H1 (cell line): ENCODE results near the gene HS6ST3. TPM values are rescaled to one million over a fixed set of nuclear protein-coding genes. Genes with fewer than 3 reads are reported as not detected.

ENCODE experiments used
- ASH2L ChIP-seq: fragments of 200-600, 300-600 bp; sonication (generic); IDR thresholded peaks from one replicate; pipeline ENCODE4 v1.7.1; 2017; ENCODE audit warnings: low read length
- CHD1 ChIP-seq: IDR thresholded peaks from 2 replicates; pipeline ENCODE4 v1.6.1; 2012; ENCODE audit warnings: low read depth, low read length, improper control_type of control experiment
- GABPA ChIP-seq: IDR thresholded peaks from 2 replicates; pipeline ENCODE4 v1.6.1; 2011; ENCODE audit warnings: mild to moderate bottlenecking, low read length, moderate library complexity, borderline replicate concordance; ENCODE audit not compliant: insufficient read depth
- KDM1A ChIP-seq: fragments of 200-600, 300-600 bp; sonication (generic); IDR thresholded peaks from 2 replicates; pipeline ENCODE4 v1.7.1; 2016; ENCODE audit warnings: mild to moderate bottlenecking, low read length, borderline replicate concordance
- POLR2AphosphoS5 ChIP-seq: IDR thresholded peaks from 2 replicates; pipeline ENCODE4 v1.6.1; 2011; ENCODE audit warnings: low read depth, low read length
- RBBP5 ChIP-seq: IDR thresholded peaks from 2 replicates; pipeline ENCODE4 v1.7.1; 2012; ENCODE audit warnings: low read depth, mild to moderate bottlenecking, inconsistent platforms, low read length, moderate library complexity, borderline replicate concordance
- RNF2 ChIP-seq: fragments of 200-900, 300-1000 bp; sonication (generic); IDR thresholded peaks from 2 replicates; pipeline ENCODE4 v1.7.1; 2016; ENCODE audit warnings: borderline replicate concordance, low read depth, mild to moderate bottlenecking, antibody characterized with exemption, low read length; ENCODE audit not compliant: poor library complexity, severe bottlenecking; ENCODE audit errors: missing control alignments
- SRF ChIP-seq: IDR thresholded peaks from 2 replicates; pipeline ENCODE4 v1.6.1; 2011; ENCODE audit warnings: mild to moderate bottlenecking, low read depth, low read length, moderate library complexity
- TBP ChIP-seq: IDR thresholded peaks from 2 replicates; pipeline ENCODE4 v1.6.1; 2011; ENCODE audit warnings: low read depth, low read length, improper control_type of control experiment
- polyA plus RNA-seq, 7 experiments: library from polyadenylated mRNA; depleted of rRNA in 3 of 7; stranded (reverse) in 5 of 7; unstranded in 2 of 7; fragments of >200 nt in 5 of 7; fragments of 200-250 nt in 2 of 7; gene quantifications; 1 replicate in 5 of 7; 2 replicates in 1 of 7; 4 replicates in 1 of 7; pipeline versions ENCODE4 v1.2.1 to v1.2.3, GENCODE V29; 2011 to 2013; ENCODE audit warnings: missing spikeins in 2 of 7, mixed read lengths in 2 of 7
- total RNA-seq: library from RNA; stranded (reverse); fragmentation: NEBNext Ultra II Directional; extraction: Animal tissue kit (Norgen Biotek cat#: 25700); gene quantifications from 2 replicates; pipeline ENCODE4 v1.2.1, GENCODE V29; 2021
- TF ChIP-seq, protein P1 (sequence below): fragments of 300-600 bp; sonication (generic); IDR thresholded peaks from 2 replicates; pipeline ENCODE4 v1.7.1; 2012; ENCODE audit warnings: low read length, moderate library complexity, mild to moderate bottlenecking, inconsistent platforms; ENCODE audit not compliant: insufficient replicate concordance

The HS6ST3 gene
- total and polyA plus RNA-seq, 2 of the 8 experiments (the other 6 are each of a cell fraction or from before 2014, with no cell fraction given) = 0.45 to 1.2 TPM

DNA sequence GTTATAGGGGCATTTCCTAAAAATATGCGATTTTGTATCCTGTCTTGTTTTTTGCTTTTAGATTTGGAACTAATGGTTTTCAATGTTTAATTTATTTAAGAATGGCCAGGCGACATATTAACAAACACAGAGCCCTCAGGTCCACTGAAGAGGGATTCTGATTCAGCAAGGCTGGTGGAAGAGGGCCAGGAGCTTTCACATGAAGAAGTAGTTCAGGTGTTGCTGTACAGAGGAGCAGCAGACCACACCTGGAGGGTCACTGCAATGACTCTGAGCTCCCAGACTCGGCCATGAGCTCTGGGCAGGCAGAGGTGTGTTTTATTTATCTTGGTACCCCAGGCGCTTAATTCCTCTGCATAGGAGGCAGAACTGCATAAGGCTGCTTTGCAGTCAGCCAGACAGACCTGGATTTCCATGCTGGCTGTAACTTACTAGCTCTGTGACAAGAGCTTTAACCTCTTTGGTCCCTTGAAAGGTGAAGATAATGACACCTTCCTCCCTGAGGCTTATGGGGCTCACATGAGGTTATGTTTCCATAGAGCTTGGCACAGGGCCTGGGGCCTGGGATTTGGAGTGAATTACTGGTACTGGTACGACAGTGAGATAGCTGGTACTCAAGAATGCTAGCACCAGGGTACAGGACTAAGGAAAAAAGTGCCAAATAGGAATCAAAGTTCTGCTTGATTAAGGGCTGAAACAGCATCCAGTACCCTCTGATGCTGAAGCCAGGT lies 719.6 kb downstream of the HS6ST3 start (continued):
- TF ChIP-seq, protein P1, sequence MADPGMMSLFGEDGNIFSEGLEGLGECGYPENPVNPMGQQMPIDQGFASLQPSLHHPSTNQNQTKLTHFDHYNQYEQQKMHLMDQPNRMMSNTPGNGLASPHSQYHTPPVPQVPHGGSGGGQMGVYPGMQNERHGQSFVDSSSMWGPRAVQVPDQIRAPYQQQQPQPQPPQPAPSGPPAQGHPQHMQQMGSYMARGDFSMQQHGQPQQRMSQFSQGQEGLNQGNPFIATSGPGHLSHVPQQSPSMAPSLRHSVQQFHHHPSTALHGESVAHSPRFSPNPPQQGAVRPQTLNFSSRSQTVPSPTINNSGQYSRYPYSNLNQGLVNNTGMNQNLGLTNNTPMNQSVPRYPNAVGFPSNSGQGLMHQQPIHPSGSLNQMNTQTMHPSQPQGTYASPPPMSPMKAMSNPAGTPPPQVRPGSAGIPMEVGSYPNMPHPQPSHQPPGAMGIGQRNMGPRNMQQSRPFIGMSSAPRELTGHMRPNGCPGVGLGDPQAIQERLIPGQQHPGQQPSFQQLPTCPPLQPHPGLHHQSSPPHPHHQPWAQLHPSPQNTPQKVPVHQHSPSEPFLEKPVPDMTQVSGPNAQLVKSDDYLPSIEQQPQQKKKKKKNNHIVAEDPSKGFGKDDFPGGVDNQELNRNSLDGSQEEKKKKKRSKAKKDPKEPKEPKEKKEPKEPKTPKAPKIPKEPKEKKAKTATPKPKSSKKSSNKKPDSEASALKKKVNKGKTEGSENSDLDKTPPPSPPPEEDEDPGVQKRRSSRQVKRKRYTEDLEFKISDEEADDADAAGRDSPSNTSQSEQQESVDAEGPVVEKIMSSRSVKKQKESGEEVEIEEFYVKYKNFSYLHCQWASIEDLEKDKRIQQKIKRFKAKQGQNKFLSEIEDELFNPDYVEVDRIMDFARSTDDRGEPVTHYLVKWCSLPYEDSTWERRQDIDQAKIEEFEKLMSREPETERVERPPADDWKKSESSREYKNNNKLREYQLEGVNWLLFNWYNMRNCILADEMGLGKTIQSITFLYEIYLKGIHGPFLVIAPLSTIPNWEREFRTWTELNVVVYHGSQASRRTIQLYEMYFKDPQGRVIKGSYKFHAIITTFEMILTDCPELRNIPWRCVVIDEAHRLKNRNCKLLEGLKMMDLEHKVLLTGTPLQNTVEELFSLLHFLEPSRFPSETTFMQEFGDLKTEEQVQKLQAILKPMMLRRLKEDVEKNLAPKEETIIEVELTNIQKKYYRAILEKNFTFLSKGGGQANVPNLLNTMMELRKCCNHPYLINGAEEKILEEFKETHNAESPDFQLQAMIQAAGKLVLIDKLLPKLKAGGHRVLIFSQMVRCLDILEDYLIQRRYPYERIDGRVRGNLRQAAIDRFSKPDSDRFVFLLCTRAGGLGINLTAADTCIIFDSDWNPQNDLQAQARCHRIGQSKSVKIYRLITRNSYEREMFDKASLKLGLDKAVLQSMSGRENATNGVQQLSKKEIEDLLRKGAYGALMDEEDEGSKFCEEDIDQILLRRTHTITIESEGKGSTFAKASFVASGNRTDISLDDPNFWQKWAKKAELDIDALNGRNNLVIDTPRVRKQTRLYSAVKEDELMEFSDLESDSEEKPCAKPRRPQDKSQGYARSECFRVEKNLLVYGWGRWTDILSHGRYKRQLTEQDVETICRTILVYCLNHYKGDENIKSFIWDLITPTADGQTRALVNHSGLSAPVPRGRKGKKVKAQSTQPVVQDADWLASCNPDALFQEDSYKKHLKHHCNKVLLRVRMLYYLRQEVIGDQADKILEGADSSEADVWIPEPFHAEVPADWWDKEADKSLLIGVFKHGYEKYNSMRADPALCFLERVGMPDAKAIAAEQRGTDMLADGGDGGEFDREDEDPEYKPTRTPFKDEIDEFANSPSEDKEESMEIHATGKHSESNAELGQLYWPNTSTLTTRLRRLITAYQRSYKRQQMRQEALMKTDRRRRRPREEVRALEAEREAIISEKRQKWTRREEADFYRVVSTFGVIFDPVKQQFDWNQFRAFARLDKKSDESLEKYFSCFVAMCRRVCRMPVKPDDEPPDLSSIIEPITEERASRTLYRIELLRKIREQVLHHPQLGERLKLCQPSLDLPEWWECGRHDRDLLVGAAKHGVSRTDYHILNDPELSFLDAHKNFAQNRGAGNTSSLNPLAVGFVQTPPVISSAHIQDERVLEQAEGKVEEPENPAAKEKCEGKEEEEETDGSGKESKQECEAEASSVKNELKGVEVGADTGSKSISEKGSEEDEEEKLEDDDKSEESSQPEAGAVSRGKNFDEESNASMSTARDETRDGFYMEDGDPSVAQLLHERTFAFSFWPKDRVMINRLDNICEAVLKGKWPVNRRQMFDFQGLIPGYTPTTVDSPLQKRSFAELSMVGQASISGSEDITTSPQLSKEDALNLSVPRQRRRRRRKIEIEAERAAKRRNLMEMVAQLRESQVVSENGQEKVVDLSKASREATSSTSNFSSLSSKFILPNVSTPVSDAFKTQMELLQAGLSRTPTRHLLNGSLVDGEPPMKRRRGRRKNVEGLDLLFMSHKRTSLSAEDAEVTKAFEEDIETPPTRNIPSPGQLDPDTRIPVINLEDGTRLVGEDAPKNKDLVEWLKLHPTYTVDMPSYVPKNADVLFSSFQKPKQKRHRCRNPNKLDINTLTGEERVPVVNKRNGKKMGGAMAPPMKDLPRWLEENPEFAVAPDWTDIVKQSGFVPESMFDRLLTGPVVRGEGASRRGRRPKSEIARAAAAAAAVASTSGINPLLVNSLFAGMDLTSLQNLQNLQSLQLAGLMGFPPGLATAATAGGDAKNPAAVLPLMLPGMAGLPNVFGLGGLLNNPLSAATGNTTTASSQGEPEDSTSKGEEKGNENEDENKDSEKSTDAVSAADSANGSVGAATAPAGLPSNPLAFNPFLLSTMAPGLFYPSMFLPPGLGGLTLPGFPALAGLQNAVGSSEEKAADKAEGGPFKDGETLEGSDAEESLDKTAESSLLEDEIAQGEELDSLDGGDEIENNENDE = no peak
- TF ChIP-seq KDM1A (no peak), RBBP5 (no peak), ASH2L (no peak), TBP (no peak), CHD1 (no peak), GABPA (no peak), POLR2AphosphoS5 (no peak), SRF (no peak), RNF2 (no peak)
